ENCODE measurements around the gene MRPS9.

MRPS9 gene

GRCh38 chr2:105071379-105071778 is 33.5 kb downstream of the MRPS9 start:
- Histone ChIP-seq H3K4me3 (ENCODE audit: low read depth in 1 of 2, low read length in 2 of 2) (no peak overlapping the region), H3K9ac (ENCODE audit: low read depth, low read length) (no peak overlapping the region), H3K79me2 (ENCODE audit: insufficient read depth, low read length) (no peaks in the 10 kb centered on the region), H3K4me2 (ENCODE audit: insufficient read depth, low read length) (no peak overlapping the region), H2AFZ (ENCODE audit: low read depth, low read length) (no peak overlapping the region), H3K36me3 (ENCODE audit: insufficient read depth, low read length) (peaks cover 4% of the 10 kb centered on the region; the same call in 1 of the 2 replicates), H3K9me3 (ENCODE audit: insufficient read depth, low read length, severe bottlenecking) (no peaks in the 10 kb centered on the region), H3K27me3 (ENCODE audit: insufficient read depth, low read length, poor library complexity) (no peaks in the 10 kb centered on the region), H3K27ac (ENCODE audit: low read length) (no peak overlapping the region), H4K20me1 (ENCODE audit: insufficient read depth, low read length) (0 out of 2 replicates have a peak, but pooled peaks cover 2% of the 10 kb centered on the region), H3K4me1 (ENCODE audit: insufficient read depth, low read length) (no peaks in the 10 kb centered on the region)
- ATAC-seq (ENCODE audit: insufficient read depth, low read depth), result no peak
- TF ChIP-seq, protein P1, sequence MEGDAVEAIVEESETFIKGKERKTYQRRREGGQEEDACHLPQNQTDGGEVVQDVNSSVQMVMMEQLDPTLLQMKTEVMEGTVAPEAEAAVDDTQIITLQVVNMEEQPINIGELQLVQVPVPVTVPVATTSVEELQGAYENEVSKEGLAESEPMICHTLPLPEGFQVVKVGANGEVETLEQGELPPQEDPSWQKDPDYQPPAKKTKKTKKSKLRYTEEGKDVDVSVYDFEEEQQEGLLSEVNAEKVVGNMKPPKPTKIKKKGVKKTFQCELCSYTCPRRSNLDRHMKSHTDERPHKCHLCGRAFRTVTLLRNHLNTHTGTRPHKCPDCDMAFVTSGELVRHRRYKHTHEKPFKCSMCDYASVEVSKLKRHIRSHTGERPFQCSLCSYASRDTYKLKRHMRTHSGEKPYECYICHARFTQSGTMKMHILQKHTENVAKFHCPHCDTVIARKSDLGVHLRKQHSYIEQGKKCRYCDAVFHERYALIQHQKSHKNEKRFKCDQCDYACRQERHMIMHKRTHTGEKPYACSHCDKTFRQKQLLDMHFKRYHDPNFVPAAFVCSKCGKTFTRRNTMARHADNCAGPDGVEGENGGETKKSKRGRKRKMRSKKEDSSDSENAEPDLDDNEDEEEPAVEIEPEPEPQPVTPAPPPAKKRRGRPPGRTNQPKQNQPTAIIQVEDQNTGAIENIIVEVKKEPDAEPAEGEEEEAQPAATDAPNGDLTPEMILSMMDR (IDR thresholded peaks at IDR 0.05; ENCODE audit: borderline replicate concordance, extremely low read depth, low read length, poor library complexity, severe bottlenecking), result no peak
- TF ChIP-seq EZH2 (IDR thresholded peaks at IDR 0.05; ENCODE audit: borderline replicate concordance, low read depth, low read length, severe bottlenecking), result no peak
- no peak for DNase-seq

DNA sequence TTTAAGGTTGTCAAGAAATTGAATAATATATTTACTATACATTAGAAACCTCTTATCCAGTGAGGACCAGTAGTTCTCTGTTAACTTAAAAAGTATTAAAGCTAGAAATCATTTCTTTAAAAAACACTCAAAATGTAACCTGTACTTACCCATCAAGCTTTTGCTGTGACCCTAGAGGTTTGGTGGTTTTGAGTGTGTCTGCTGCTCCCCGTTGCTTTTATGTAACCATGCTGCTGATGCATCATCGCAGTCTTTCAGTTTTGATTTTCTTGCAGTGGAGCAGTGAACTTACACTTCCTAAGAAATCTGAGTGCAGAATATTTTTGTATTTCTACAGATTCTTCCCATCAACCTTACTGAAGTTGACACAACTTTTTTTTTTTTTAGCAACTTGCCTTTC is 34.2 kb downstream of the MRPS9 start:
- no peak overlapping the region for H2AFZ ChIP-seq (ENCODE audit: low read depth, low read length)
- no peak for ATAC-seq (ENCODE audit: insufficient read depth, low read depth)
- H3K9me3 ChIP-seq (ENCODE audit: insufficient read depth, low read length, severe bottlenecking), result no peaks in the 10 kb centered on the region
- no peaks in the 10 kb centered on the region for H4K20me1 ChIP-seq (ENCODE audit: insufficient read depth, low read length)
- H3K4me2 ChIP-seq (ENCODE audit: insufficient read depth, low read length), result no peak overlapping the region
- TF ChIP-seq EZH2 (IDR thresholded peaks at IDR 0.05; ENCODE audit: borderline replicate concordance, low read depth, low read length, severe bottlenecking), result no peak
- TF ChIP-seq, protein P1 (IDR thresholded peaks at IDR 0.05; ENCODE audit: borderline replicate concordance, extremely low read depth, low read length, poor library complexity, severe bottlenecking), result no peak
- H3K27ac ChIP-seq (ENCODE audit: low read length), result no peak overlapping the region
- H3K9ac ChIP-seq (ENCODE audit: low read depth, low read length), result no peak overlapping the region
- no peaks in the 10 kb centered on the region for H3K79me2 ChIP-seq (ENCODE audit: insufficient read depth, low read length)
- no peak for DNase-seq
- H3K36me3 ChIP-seq (ENCODE audit: insufficient read depth, low read length), result peaks cover 4% of the 10 kb centered on the region; the same call in 1 of the 2 replicates
- no peaks in the 10 kb centered on the region for H3K4me1 ChIP-seq (ENCODE audit: insufficient read depth, low read length)
- no peak overlapping the region for H3K4me3 ChIP-seq (ENCODE audit: low read depth in 1 of 2, low read length in 2 of 2)
- no peaks in the 10 kb centered on the region for H3K27me3 ChIP-seq (ENCODE audit: insufficient read depth, low read length, poor library complexity)

- H3K27me3 ChIP-seq (ENCODE audit: insufficient read depth, low read length, poor library complexity), result no peaks in the 10 kb centered on the region
- TF ChIP-seq EZH2 (IDR thresholded peaks at IDR 0.05; ENCODE audit: borderline replicate concordance, low read depth, low read length, severe bottlenecking), result no peak
- TF ChIP-seq, protein P1 (IDR thresholded peaks at IDR 0.05; ENCODE audit: borderline replicate concordance, extremely low read depth, low read length, poor library complexity, severe bottlenecking), result no peak
- no peak for DNase-seq
- H3K79me2 ChIP-seq (ENCODE audit: insufficient read depth, low read length), result no peaks in the 10 kb centered on the region
- no peak overlapping the region for H3K27ac ChIP-seq (ENCODE audit: low read length)
- ATAC-seq (ENCODE audit: insufficient read depth, low read depth), result no peak
- H3K36me3 ChIP-seq (ENCODE audit: insufficient read depth, low read length), result peaks cover 4% of the 10 kb centered on the region; the same call in 1 of the 2 replicates
- H3K4me1 ChIP-seq (ENCODE audit: insufficient read depth, low read length), result no peaks in the 10 kb centered on the region
- no peak overlapping the region for H3K4me3 ChIP-seq (ENCODE audit: low read depth in 1 of 2, low read length in 2 of 2)
- H4K20me1 ChIP-seq (ENCODE audit: insufficient read depth, low read length), result no peaks in the 10 kb centered on the region
- H3K4me2 ChIP-seq (ENCODE audit: insufficient read depth, low read length), result no peak overlapping the region
- H3K9me3 ChIP-seq (ENCODE audit: insufficient read depth, low read length, severe bottlenecking), result no peaks in the 10 kb centered on the region
- no peak overlapping the region for H3K9ac ChIP-seq (ENCODE audit: low read depth, low read length)
- no peak overlapping the region for H2AFZ ChIP-seq (ENCODE audit: low read depth, low read length)
These were observed 35.7 kb downstream of the MRPS9 start for GRCh38 chr2:105073591-105073990.

DNA sequence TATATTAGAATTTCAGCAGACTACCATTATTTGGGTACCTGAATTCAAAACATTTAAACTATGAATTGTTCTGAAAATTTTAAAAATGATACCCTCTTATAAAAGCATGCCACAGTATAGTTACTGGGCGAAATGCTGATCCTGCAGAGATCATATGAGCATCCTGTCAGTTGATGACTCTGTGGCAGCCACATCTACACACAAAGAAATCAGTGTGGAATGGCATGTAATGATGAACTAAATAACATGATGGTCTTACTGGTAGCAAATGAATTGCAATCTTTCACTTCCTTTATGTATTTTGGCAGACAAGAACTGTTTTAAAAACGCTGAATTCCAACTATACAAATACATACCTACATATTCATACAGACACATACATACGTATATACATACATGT is 38.3 kb downstream of the MRPS9 start:
- no peaks in the 10 kb centered on the region for H3K79me2 ChIP-seq (ENCODE audit: insufficient read depth, low read length)
- TF ChIP-seq EZH2 (IDR thresholded peaks at IDR 0.05; ENCODE audit: borderline replicate concordance, low read depth, low read length, severe bottlenecking), result no peak
- TF ChIP-seq, protein P1 (IDR thresholded peaks at IDR 0.05; ENCODE audit: borderline replicate concordance, extremely low read depth, low read length, poor library complexity, severe bottlenecking), result no peak
- no peak for ATAC-seq (ENCODE audit: insufficient read depth, low read depth)

More for the DNA sequence above, 38.3 kb downstream of the MRPS9 start:
- no peak overlapping the region for H3K4me2 ChIP-seq (ENCODE audit: insufficient read depth, low read length)
- H3K27ac ChIP-seq (ENCODE audit: low read length), result no peak overlapping the region
- H3K9me3 ChIP-seq (ENCODE audit: insufficient read depth, low read length, severe bottlenecking), result no peaks in the 10 kb centered on the region
- no peak overlapping the region for H2AFZ ChIP-seq (ENCODE audit: low read depth, low read length)
- no peaks in the 10 kb centered on the region for H3K27me3 ChIP-seq (ENCODE audit: insufficient read depth, low read length, poor library complexity)
- DNase-seq, result no peak
- H3K4me1 ChIP-seq (ENCODE audit: insufficient read depth, low read length), result no peaks in the 10 kb centered on the region
- peaks cover 5% of the 10 kb centered on the region; the same call in 1 of the 2 replicates for H3K36me3 ChIP-seq (ENCODE audit: insufficient read depth, low read length)
- H3K9ac ChIP-seq (ENCODE audit: low read depth, low read length), result no peak overlapping the region
- H3K4me3 ChIP-seq (ENCODE audit: low read depth in 1 of 2, low read length in 2 of 2), result no peak overlapping the region
- no peaks in the 10 kb centered on the region for H4K20me1 ChIP-seq (ENCODE audit: insufficient read depth, low read length)

Measured in DND-41 (cell line).